Trophoblast cell (in vitro differentiated cells and primary cell): ENCODE data around the gene CFAP126.
A peak's percentile ranks its signal among the peaks of the same experiment; 100 is the strongest.
"Not testable (repeated sequence)": the region's sequence is repeated elsewhere in the genome, so short reads cannot be mapped to it uniquely, and the experiment has no call there.

Experiments used
- DNase-seq, 2 donors: peaks; one replicate each; pipeline ENCODE4 v3.0.0-alpha.2; 2016
- H2AFZ ChIP-seq: 2 replicates; pipeline ENCODE4 v1.6.1; 2013; ENCODE audit warnings: low read length, moderate library complexity, mild to moderate bottlenecking; ENCODE audit not compliant: insufficient read depth, poor library complexity
- H2AK5ac ChIP-seq: 2 replicates; pipeline ENCODE4 v1.6.1; 2013; ENCODE audit warnings: mild to moderate bottlenecking, low read length
- H2BK120ac ChIP-seq: 2 replicates; pipeline ENCODE4 v1.6.1; 2013; ENCODE audit warnings: low read length, mild to moderate bottlenecking, moderate library complexity; ENCODE audit not compliant: insufficient read depth, poor library complexity
- H2BK12ac ChIP-seq: 2 replicates; pipeline ENCODE4 v1.6.1; 2013; ENCODE audit warnings: mild to moderate bottlenecking, low read length, moderate library complexity
- H2BK5ac ChIP-seq: 2 replicates; pipeline ENCODE4 v1.6.1; 2013; ENCODE audit warnings: low read length, low read depth, moderate library complexity, mild to moderate bottlenecking; ENCODE audit not compliant: poor library complexity
- H3K14ac ChIP-seq: 2 replicates; pipeline ENCODE4 v1.6.1; 2013; ENCODE audit warnings: mild to moderate bottlenecking, low read length
- H3K18ac ChIP-seq: 2 replicates; pipeline ENCODE4 v1.6.1; 2013; ENCODE audit warnings: mild to moderate bottlenecking, low read length
- H3K23ac ChIP-seq: 2 replicates; pipeline ENCODE4 v1.6.1; 2013; ENCODE audit warnings: low read length
- H3K27ac ChIP-seq: 2 replicates; pipeline ENCODE4 v1.5.1; 2013; ENCODE audit warnings: low read depth, mild to moderate bottlenecking, inconsistent platforms, low read length, moderate library complexity
- H3K27me3 ChIP-seq: 2 replicates; pipeline ENCODE4 v1.6.1; 2013; ENCODE audit warnings: inconsistent platforms, mild to moderate bottlenecking, low read length, moderate library complexity; ENCODE audit not compliant: insufficient read depth
- H3K36me3 ChIP-seq, 2 experiments: 1 replicate in 1 of 2; 2 replicates in 1 of 2; pipeline ENCODE4 v1.6.1; 2013; ENCODE audit warnings: low read length in 2 of 2, mild to moderate bottlenecking in 2 of 2, moderate library complexity in 1 of 2; ENCODE audit not compliant: insufficient read depth in 2 of 2, control insufficient read depth in 1 of 2
- H3K4ac ChIP-seq: 2 replicates; pipeline ENCODE4 v1.6.1; 2013; ENCODE audit warnings: low read depth, mild to moderate bottlenecking, low read length, moderate library complexity
- H3K4me1 ChIP-seq, 2 experiments: 1 replicate in 1 of 2; 2 replicates in 1 of 2; pipeline ENCODE4 v1.6.1; 2013; ENCODE audit warnings: low read length in 2 of 2, mild to moderate bottlenecking in 2 of 2, moderate library complexity in 1 of 2; ENCODE audit not compliant: insufficient read depth in 2 of 2, control insufficient read depth in 1 of 2
- H3K4me2 ChIP-seq: 2 replicates; pipeline ENCODE4 v1.6.1; 2013; ENCODE audit warnings: inconsistent platforms, mild to moderate bottlenecking, low read length, moderate library complexity
- H3K4me3 ChIP-seq: 2 replicates; pipeline ENCODE4 v1.5.1; 2013; ENCODE audit warnings: mild to moderate bottlenecking, low read depth, low read length, inconsistent platforms
- H3K79me1 ChIP-seq: one replicate; pipeline ENCODE4 v1.6.1; 2013; ENCODE audit warnings: low read length
- H3K79me2 ChIP-seq: 2 replicates; pipeline ENCODE4 v1.6.1; 2013; ENCODE audit warnings: low read length, mild to moderate bottlenecking; ENCODE audit not compliant: control insufficient read depth, insufficient read depth, poor library complexity
- H3K9ac ChIP-seq: 2 replicates; pipeline ENCODE4 v1.6.1; 2013; ENCODE audit warnings: mild to moderate bottlenecking, low read length
- H3K9me3 ChIP-seq: 2 replicates; pipeline ENCODE4 v1.6.1; 2013; ENCODE audit warnings: low read depth, mild to moderate bottlenecking, control low read depth, inconsistent platforms, low read length; ENCODE audit not compliant: insufficient read depth
- H4K12ac ChIP-seq: 2 replicates; pipeline ENCODE4 v1.6.1; 2013; ENCODE audit warnings: low read depth, mild to moderate bottlenecking, low read length, moderate library complexity
- H4K8ac ChIP-seq: 2 replicates; pipeline ENCODE4 v1.6.1; 2013; ENCODE audit warnings: low read depth, mild to moderate bottlenecking, low read length, moderate library complexity
- H4K91ac ChIP-seq: one replicate; pipeline ENCODE4 v1.6.1; 2013; ENCODE audit warnings: low read depth, mild to moderate bottlenecking, low read length, moderate library complexity
- WGBS: extraction: QIAGEN DNeasy Blood & Tissue Kit; methylation state at CpG from one replicate; pipeline ENCODE4 v1.1.7; 2013; ENCODE audit warnings: missing lambda C conversion rate; ENCODE audit not compliant: insufficient read length, insufficient coverage; ENCODE audit errors: extremely low coverage; 5-methylcytosine and 5-hydroxymethylcytosine counted together

Gene CFAP126

GRCh38 chr1:161389691-161390558, 22.2 kb upstream of the CFAP126 start:
- H4K12ac ChIP-seq = peak overlapping the region; percentile 75
- peak overlapping the region; percentile 97 for H3K4me2 ChIP-seq
- H3K23ac ChIP-seq = no peak overlapping the region
- H3K4me1 ChIP-seq = peaks cover 0 to 3% of the 10 kb centered on the region in 2 experiments
- peaks cover 7% of the 10 kb centered on the region for H3K79me1 ChIP-seq
- peak overlapping the region; percentile 7 for H3K27ac ChIP-seq
- H3K9me3 ChIP-seq = no peaks in the 10 kb centered on the region
- H4K8ac ChIP-seq = peak overlapping the region; percentile 76
- no peaks in the 10 kb centered on the region for H3K27me3 ChIP-seq
- no CpG with 5 or more reads among the region's 79 CpGs for WGBS
- peak overlapping the region; percentile 62 for H3K14ac ChIP-seq
- H3K4ac ChIP-seq = peak overlapping the region; percentile 24
- peak overlapping the region; percentile 1 for H2BK5ac ChIP-seq
- peak overlapping the region; percentile 52 for H4K91ac ChIP-seq
- peak overlapping the region; percentile 77 for H2AFZ ChIP-seq
- H2AK5ac ChIP-seq = no peak overlapping the region
- peak overlapping the region; percentile 82 for H3K9ac ChIP-seq
- H3K18ac ChIP-seq = peak overlapping the region; percentile 55
- peak overlapping the region; percentile 33 for H2BK120ac ChIP-seq
- H3K36me3 ChIP-seq = no peaks in the 10 kb centered on the region
- peaks cover 4% of the 10 kb centered on the region for H3K79me2 ChIP-seq
- H2BK12ac ChIP-seq = no peak overlapping the region
- peak overlapping the region; percentile 81 for H3K4me3 ChIP-seq
- DNase-seq = peak; percentile 97 to 98

GRCh38 chr1:161389158-161389557, 21.5 kb upstream of the CFAP126 start:
- H3K23ac ChIP-seq, H2BK120ac ChIP-seq, H2AFZ ChIP-seq, H3K79me2 ChIP-seq, H3K27ac ChIP-seq, H3K9ac ChIP-seq, H4K12ac ChIP-seq, H4K91ac ChIP-seq, H3K79me1 ChIP-seq, H4K8ac ChIP-seq, H3K18ac ChIP-seq, H3K4me3 ChIP-seq, H2BK5ac ChIP-seq, H3K9me3 ChIP-seq, H3K14ac ChIP-seq, H3K4ac ChIP-seq, H2BK12ac ChIP-seq, H2AK5ac ChIP-seq, H3K36me3 ChIP-seq, H3K4me1 ChIP-seq, H3K27me3 ChIP-seq: not testable (repeated sequence)
- peak overlapping the region; percentile 73 for H3K4me2 ChIP-seq
- DNase-seq = peak in 1 of 2 donors; percentile 15
- WGBS = no CpG with 5 or more reads among the region's 16 CpGs

GRCh38 chr1:161388639-161389038, 21.0 kb upstream of the CFAP126 start:
- Histone ChIP-seq H4K91ac (no peak overlapping the region), H3K18ac (no peak overlapping the region), H3K4me3 (no peak overlapping the region), H2AFZ (no peak overlapping the region), H3K4me2 (no peak overlapping the region), H4K8ac (peak overlapping the region; percentile 28), H3K27ac (no peak overlapping the region), H4K12ac (no peak overlapping the region), H3K79me2 (peaks cover 4% of the 10 kb centered on the region), H2BK5ac (no peak overlapping the region), H3K4ac (no peak overlapping the region), H3K36me3 (no peaks in the 10 kb centered on the region), H3K79me1 (peaks cover 7% of the 10 kb centered on the region), H2BK12ac (no peak overlapping the region), H3K23ac (no peak overlapping the region), H2BK120ac (no peak overlapping the region), H3K4me1 (peaks cover 0 to 3% of the 10 kb centered on the region in 2 experiments), H3K14ac (no peak overlapping the region), H3K9ac (no peak overlapping the region), H3K27me3 (no peaks in the 10 kb centered on the region), H3K9me3 (no peaks in the 10 kb centered on the region), H2AK5ac (no peak overlapping the region)
- no CpG with 5 or more reads among the region's 3 CpGs for WGBS
- no peak for DNase-seq

GRCh38 chr1:161382214-161383019, 14.7 kb upstream of the CFAP126 start:
- H4K91ac ChIP-seq = no peak overlapping the region
- H3K4me3 ChIP-seq = no peak overlapping the region
- DNase-seq = peak in 1 of 2 donors; percentile 79
- no peak overlapping the region for H3K18ac ChIP-seq
- H2BK120ac ChIP-seq = no peak overlapping the region
- no peak overlapping the region for H4K8ac ChIP-seq
- H3K9me3 ChIP-seq = no peaks in the 10 kb centered on the region
- no peak overlapping the region for H3K23ac ChIP-seq
- H3K27ac ChIP-seq = no peak overlapping the region
- no peak overlapping the region for H3K9ac ChIP-seq
- H3K79me2 ChIP-seq = no peaks in the 10 kb centered on the region
- H3K4ac ChIP-seq = no peak overlapping the region
- H3K14ac ChIP-seq = no peak overlapping the region
- H3K27me3 ChIP-seq = no peaks in the 10 kb centered on the region
- no peaks in the 10 kb centered on the region for H3K79me1 ChIP-seq
- no peaks in the 10 kb centered on the region for H3K4me1 ChIP-seq
- no peak overlapping the region for H4K12ac ChIP-seq
- H3K36me3 ChIP-seq = no peaks in the 10 kb centered on the region
- H2BK5ac ChIP-seq = no peak overlapping the region
- H2AK5ac ChIP-seq = no peak overlapping the region
- no peak overlapping the region for H2AFZ ChIP-seq
- H2BK12ac ChIP-seq = no peak overlapping the region
- no CpG with 5 or more reads among the region's 4 CpGs for WGBS
- no peak overlapping the region for H3K4me2 ChIP-seq
